Measurements from ENCODE around the gene MLXIPL. TPM values are rescaled to one million over a fixed set of nuclear protein-coding genes. Genes with fewer than 3 reads are reported as not detected.
"Not testable (repeated sequence)": the region's sequence is repeated elsewhere in the genome, so short reads cannot be mapped to it uniquely, and the experiment has no call there.

Gene MLXIPL
- total RNA-seq, 2 experiments from 2014 or later = 0.22 TPM; not detected in 1

GRCh38 chr7:73581006-73581405 lies 43.3 kb downstream of the MLXIPL start:
- H3K27ac Mint-ChIP-seq; CTCF ChIA-PET; H3K9me3 Mint-ChIP-seq; DNase-seq; H3K36me3 Mint-ChIP-seq (ENCODE audit: low read depth); H3K4me3 Mint-ChIP-seq; intact Hi-C loops (cut with micrococcal nuclease); H3K27me3 Mint-ChIP-seq (ENCODE audit: low read depth): not testable (repeated sequence)
- H3K4me1 Mint-ChIP-seq (ENCODE audit: low read depth) = peaks cover 27% of the 10 kb centered on the region

- H3K27ac Mint-ChIP-seq = peak within 1 kb of the TSS; percentile 94
- peaks cover 32% of the 10 kb centered on the region for H3K4me1 Mint-ChIP-seq (ENCODE audit: low read depth)
- peaks cover 9% of the 10 kb centered on the region for H3K36me3 Mint-ChIP-seq (ENCODE audit: low read depth)
Measured at GRCh38 chr7:73578342-73579128, 45.8 kb downstream of the MLXIPL start, which contains the start of gene TBL2. TSS of gene TBL2 (minus strand) at chr7:73578579. CDS start at chr7:73578549, 30 bp downstream.

GRCh38 chr7:73577627-73578341 lies 46.5 kb downstream of the MLXIPL start:
- Mint-ChIP-seq H3K36me3 (ENCODE audit: low read depth) (peaks cover 10% of the 10 kb centered on the region), H3K9me3 (no peaks in the 10 kb centered on the region)

More at GRCh38 chr7:73578342-73579128, 45.8 kb downstream of the MLXIPL start, which contains the start of gene TBL2:
- H3K9me3 Mint-ChIP-seq = no peaks in the 10 kb centered on the region
- CTCF ChIA-PET = interaction anchor here (1.0 to 1.7 kb wide), 4 partner anchors 18 to 160 kb away, joined by 3 to 6 read pairs (median 4); partner anchors contain the start of gene ABHD11
- H3K27me3 Mint-ChIP-seq (ENCODE audit: low read depth) = no peaks in the 10 kb centered on the region
- H3K4me3 Mint-ChIP-seq = peak within 1 kb of the TSS; percentile 87
- intact Hi-C loops (cut with micrococcal nuclease) = loop anchor here (1.0 to 10.0 kb wide), 9 partner anchors 21 to 750 kb away; partner anchors contain the start of genes ABHD11, BAZ1B, BCL7B and BUD23
- peak; percentile 99 for DNase-seq

GRCh38 chr7:73573791-73574190 lies 50.5 kb downstream of the MLXIPL start:
- CTCF ChIA-PET = no interaction called here
- Mint-ChIP-seq H3K9me3 (no peaks in the 10 kb centered on the region), H3K4me1 (ENCODE audit: low read depth) (peaks cover 25% of the 10 kb centered on the region), H3K4me3 (no peak overlapping the region), H3K27ac (no peak overlapping the region), H3K27me3 (ENCODE audit: low read depth) (no peaks in the 10 kb centered on the region), H3K36me3 (ENCODE audit: low read depth) (peaks cover 25% of the 10 kb centered on the region)
- no peak for DNase-seq
- intact Hi-C loops (cut with micrococcal nuclease) = loop anchor here (10.0 kb wide), 1 partner anchor 89 kb away; no protein-coding TSS in a partner anchor

More at GRCh38 chr7:73577627-73578341, 46.5 kb downstream of the MLXIPL start:
- H3K4me1 Mint-ChIP-seq (ENCODE audit: low read depth) = peaks cover 32% of the 10 kb centered on the region
- CTCF ChIA-PET = interaction anchor here (1.4 to 1.7 kb wide), 2 partner anchors 18 to 59 kb away, joined by 6 read pairs; no protein-coding TSS in a partner anchor
- peak; percentile 23 for DNase-seq
- intact Hi-C loops (cut with micrococcal nuclease) = loop anchor here (1.0 to 10.0 kb wide), 9 partner anchors 20 to 749 kb away; partner anchors contain the start of genes ABHD11, BAZ1B, BCL7B and BUD23
- peak overlapping the region; percentile 66 for H3K27ac Mint-ChIP-seq
- no peaks in the 10 kb centered on the region for H3K27me3 Mint-ChIP-seq (ENCODE audit: low read depth)
- peak overlapping the region; percentile 87 for H3K4me3 Mint-ChIP-seq

GRCh38 chr7:73573276-73573675 lies 51.0 kb downstream of the MLXIPL start:
- peaks cover 24% of the 10 kb centered on the region for H3K36me3 Mint-ChIP-seq (ENCODE audit: low read depth)
- intact Hi-C loops (cut with micrococcal nuclease) = loop anchor here (10.0 kb wide), 1 partner anchor 88 kb away; no protein-coding TSS in a partner anchor
- peaks cover 25% of the 10 kb centered on the region for H3K4me1 Mint-ChIP-seq (ENCODE audit: low read depth)
- no peaks in the 10 kb centered on the region for H3K9me3 Mint-ChIP-seq
- no peak for DNase-seq
- H3K4me3 Mint-ChIP-seq = no peak overlapping the region
- H3K27me3 Mint-ChIP-seq (ENCODE audit: low read depth) = no peaks in the 10 kb centered on the region
- no peak overlapping the region for H3K27ac Mint-ChIP-seq
- CTCF ChIA-PET = no interaction called here

- Mint-ChIP-seq H3K27me3 (ENCODE audit: low read depth) (no peaks in the 10 kb centered on the region), H3K36me3 (ENCODE audit: low read depth) (peaks cover 23% of the 10 kb centered on the region), H3K27ac (no peak overlapping the region), H3K4me1 (ENCODE audit: low read depth) (peaks cover 28% of the 10 kb centered on the region), H3K4me3 (no peak overlapping the region), H3K9me3 (no peaks in the 10 kb centered on the region)
- DNase-seq = no peak
- CTCF ChIA-PET = no interaction called here
- intact Hi-C loops (cut with micrococcal nuclease) = loop anchor here (10.0 kb wide), 1 partner anchor 88 kb away; no protein-coding TSS in a partner anchor
Measured at GRCh38 chr7:73572767-73573186, 51.5 kb downstream of the MLXIPL start.

- CTCF ChIA-PET = no interaction called here
- peaks cover 18% of the 10 kb centered on the region for H3K36me3 Mint-ChIP-seq (ENCODE audit: low read depth)
- intact Hi-C loops (cut with micrococcal nuclease) = loop anchor here (10.0 kb wide), 1 partner anchor 86 kb away; no protein-coding TSS in a partner anchor
- no peak overlapping the region for H3K4me3 Mint-ChIP-seq
- no peaks in the 10 kb centered on the region for H3K9me3 Mint-ChIP-seq
- no peak for DNase-seq
- no peaks in the 10 kb centered on the region for H3K27me3 Mint-ChIP-seq (ENCODE audit: low read depth)
- no peak overlapping the region for H3K27ac Mint-ChIP-seq
- H3K4me1 Mint-ChIP-seq (ENCODE audit: low read depth) = peaks cover 24% of the 10 kb centered on the region
Measured at GRCh38 chr7:73570977-73571376, 53.3 kb downstream of the MLXIPL start.

GRCh38 chr7:73570521-73570920 lies 53.8 kb downstream of the MLXIPL start:
- no peak overlapping the region for H3K27ac Mint-ChIP-seq
- H3K27me3 Mint-ChIP-seq (ENCODE audit: low read depth) = no peaks in the 10 kb centered on the region
- CTCF ChIA-PET = interaction anchor here (1.2 kb wide), 1 partner anchor 36 kb away, joined by 3 read pairs; no protein-coding TSS in a partner anchor
- H3K36me3 Mint-ChIP-seq (ENCODE audit: low read depth) = peaks cover 18% of the 10 kb centered on the region
- H3K9me3 Mint-ChIP-seq = no peaks in the 10 kb centered on the region
- peaks cover 29% of the 10 kb centered on the region for H3K4me1 Mint-ChIP-seq (ENCODE audit: low read depth)
- intact Hi-C loops (cut with micrococcal nuclease) = loop anchor here (10.0 kb wide), 1 partner anchor 86 kb away; no protein-coding TSS in a partner anchor
- DNase-seq = no peak
- H3K4me3 Mint-ChIP-seq = no peak overlapping the region

GRCh38 chr7:73569042-73569608 lies 55.2 kb downstream of the MLXIPL start:
- H3K9me3 Mint-ChIP-seq = no peaks in the 10 kb centered on the region
- peaks cover 18% of the 10 kb centered on the region for H3K36me3 Mint-ChIP-seq (ENCODE audit: low read depth)
- no peaks in the 10 kb centered on the region for H3K27me3 Mint-ChIP-seq (ENCODE audit: low read depth)
- H3K4me3 Mint-ChIP-seq = no peak overlapping the region
- no peak for DNase-seq
- CTCF ChIA-PET = interaction anchor here (1.2 kb wide), 1 partner anchor 37 kb away, joined by 3 read pairs; no protein-coding TSS in a partner anchor
- no peak overlapping the region for H3K27ac Mint-ChIP-seq
- H3K4me1 Mint-ChIP-seq (ENCODE audit: low read depth) = peaks cover 26% of the 10 kb centered on the region
- intact Hi-C loops (cut with micrococcal nuclease) = no loop called here

GRCh38 chr7:73567846-73568685 lies 56.3 kb downstream of the MLXIPL start:
- CTCF ChIA-PET = no interaction called here
- H3K27me3 Mint-ChIP-seq (ENCODE audit: low read depth) = no peaks in the 10 kb centered on the region

GRCh38 chr7:73567140-73567539 lies 57.2 kb downstream of the MLXIPL start:
- Mint-ChIP-seq H3K36me3 (ENCODE audit: low read depth) (peaks cover 13% of the 10 kb centered on the region), H3K4me3 (no peak overlapping the region), H3K9me3 (no peaks in the 10 kb centered on the region), H3K27me3 (ENCODE audit: low read depth) (no peaks in the 10 kb centered on the region), H3K4me1 (ENCODE audit: low read depth) (peaks cover 25% of the 10 kb centered on the region), H3K27ac (no peak overlapping the region)
- intact Hi-C loops (cut with micrococcal nuclease) = no loop called here
- CTCF ChIA-PET = interaction anchor here (1.4 kb wide), 1 partner anchor 9 kb away, joined by 5 read pairs; no protein-coding TSS in a partner anchor
- DNase-seq = no peak

More at GRCh38 chr7:73567846-73568685, 56.3 kb downstream of the MLXIPL start:
- Mint-ChIP-seq H3K4me3 (no peak overlapping the region), H3K27ac (peak overlapping the region; percentile 61), H3K4me1 (ENCODE audit: low read depth) (peaks cover 25% of the 10 kb centered on the region), H3K36me3 (ENCODE audit: low read depth) (peaks cover 16% of the 10 kb centered on the region), H3K9me3 (no peaks in the 10 kb centered on the region)
- intact Hi-C loops (cut with micrococcal nuclease) = no loop called here
- no peak for DNase-seq
